Measurements from ENCODE around the gene CABP2. TPM values are rescaled to one million over a fixed set of nuclear protein-coding genes. Genes with fewer than 3 reads are reported as not detected.

The CABP2 gene
- total RNA-seq, 2 donors from 2014 or later = not detected

GRCh38 chr11:67525275-67525976, 2.2 kb upstream of the CABP2 start:
- no peak for TF ChIP-seq CTCF (IDR thresholded peaks at IDR 0.05)
- no peaks in the 10 kb centered on the region for H3K36me3 ChIP-seq (replicated peaks in 1 of 2; ENCODE audit: insufficient read depth in 1 of 2, low read depth in 2 of 2)
- intact Hi-C loops (cut with DNase I) = no loop called here
- no peak overlapping the region for H3K27ac ChIP-seq
- peak; percentile 57 for ATAC-seq
- H3K27me3 ChIP-seq = no peaks in the 10 kb centered on the region
- peaks cover 14% of the 10 kb centered on the region for H3K4me1 ChIP-seq
- no peak for DNase-seq
- WGBS, 2 donors = 63 to 68% methylated on average over 5 of the region's 5 CpGs
- no peak overlapping the region for H3K4me3 ChIP-seq
- H3K9me3 ChIP-seq = no peaks in the 10 kb centered on the region

GRCh38 chr11:67524480-67524808, 1.2 kb upstream of the CABP2 start:
- WGBS, 2 donors = 89 to 93% methylated on average over 9 of the region's 9 CpGs

GRCh38 chr11:67523556-67524479, 572 bp upstream of the CABP2 start:
- Histone ChIP-seq H3K27me3 (no peaks in the 10 kb centered on the region), H3K4me1 (peaks cover 14% of the 10 kb centered on the region), H3K4me3 (no peak overlapping the region), H3K9me3 (no peaks in the 10 kb centered on the region), H3K27ac (no peak overlapping the region), H3K36me3 (replicated peaks in 1 of 2; ENCODE audit: insufficient read depth in 1 of 2, low read depth in 2 of 2) (no peaks in the 10 kb centered on the region)
- DNase-seq (no peak), ATAC-seq (no peak)
- intact Hi-C loops (cut with DNase I) = no loop called here
- 81 to 88% methylated on average over 9 to 23 of the region's 25 CpGs for WGBS, 2 donors
- TF ChIP-seq POLR2A (IDR thresholded peaks at IDR 0.05) = no peak

More at GRCh38 chr11:67524480-67524808, 1.2 kb upstream of the CABP2 start:
- intact Hi-C loops (cut with DNase I) = no loop called here
- TF ChIP-seq POLR2A (IDR thresholded peaks at IDR 0.05) = no peak
- no peak for TF ChIP-seq CTCF (IDR thresholded peaks at IDR 0.05)
- peaks cover 14% of the 10 kb centered on the region for H3K4me1 ChIP-seq
- no peak overlapping the region for H3K4me3 ChIP-seq
- no peak for ATAC-seq
- DNase-seq = no peak
- H3K27ac ChIP-seq = no peak overlapping the region
- no peaks in the 10 kb centered on the region for H3K27me3 ChIP-seq
- no peaks in the 10 kb centered on the region for H3K36me3 ChIP-seq (replicated peaks in 1 of 2; ENCODE audit: insufficient read depth in 1 of 2, low read depth in 2 of 2)
- H3K9me3 ChIP-seq = no peaks in the 10 kb centered on the region

- Histone ChIP-seq H3K4me3 (no peak overlapping the region), H3K27me3 (no peaks in the 10 kb centered on the region), H3K36me3 (replicated peaks in 1 of 2; ENCODE audit: insufficient read depth in 1 of 2, low read depth in 2 of 2) (no peaks in the 10 kb centered on the region), H3K4me1 (peaks cover 14% of the 10 kb centered on the region), H3K27ac (no peak overlapping the region), H3K9me3 (no peaks in the 10 kb centered on the region)
- DNase-seq = no peak
- 89% methylated on average over 6 to 15 of the region's 15 CpGs for WGBS, 2 donors
- ATAC-seq = no peak
- no peak for TF ChIP-seq POLR2A (IDR thresholded peaks at IDR 0.05)
- TF ChIP-seq CTCF (IDR thresholded peaks at IDR 0.05) = no peak
- intact Hi-C loops (cut with DNase I) = no loop called here
These were observed 908 bp downstream of the CABP2 start for GRCh38 chr11:67522338-67522737.

GRCh38 chr11:67521924-67522323, 1.3 kb downstream of the CABP2 start:
- TF ChIP-seq POLR2A (IDR thresholded peaks at IDR 0.05) (no peak), CTCF (IDR thresholded peaks at IDR 0.05) (no peak)
- no peaks in the 10 kb centered on the region for H3K27me3 ChIP-seq
- no peak overlapping the region for H3K4me3 ChIP-seq
- DNase-seq = no peak
- 86 to 89% methylated on average over 10 of the region's 10 CpGs for WGBS, 2 donors
- intact Hi-C loops (cut with DNase I) = no loop called here
- ATAC-seq = no peak
- no peak overlapping the region for H3K27ac ChIP-seq
- H3K36me3 ChIP-seq (replicated peaks in 1 of 2; ENCODE audit: insufficient read depth in 1 of 2, low read depth in 2 of 2) = no peaks in the 10 kb centered on the region
- no peaks in the 10 kb centered on the region for H3K9me3 ChIP-seq
- peaks cover 14% of the 10 kb centered on the region for H3K4me1 ChIP-seq
